RPMI7951 (cell line): ENCODE results near the gene HS3ST3B1. TPM values are rescaled to one million over a fixed set of nuclear protein-coding genes. Genes with fewer than 3 reads are reported as not detected.
A peak's percentile ranks its signal among the peaks of the same experiment; 100 is the strongest.

Experiments
- DNase-seq: peaks from one replicate; pipeline ENCODE4 v3.0.0-alpha.2; 2012; ENCODE audit warnings: low read depth
- total RNA-seq: library from RNA; depleted of rRNA; stranded (reverse); fragments of >200 nt; shearing (Covaris generic); gene quantifications from 2 replicates; pipeline ENCODE4 v1.2.3, GENCODE V29; 2014

HS3ST3B1 gene
- total RNA-seq, 1 experiment from 2014 or later: 1.2 TPM

- no peak for DNase-seq
Observed at GRCh38 chr17:14303343-14304221, 2.7 kb downstream of the HS3ST3B1 start.

DNA sequence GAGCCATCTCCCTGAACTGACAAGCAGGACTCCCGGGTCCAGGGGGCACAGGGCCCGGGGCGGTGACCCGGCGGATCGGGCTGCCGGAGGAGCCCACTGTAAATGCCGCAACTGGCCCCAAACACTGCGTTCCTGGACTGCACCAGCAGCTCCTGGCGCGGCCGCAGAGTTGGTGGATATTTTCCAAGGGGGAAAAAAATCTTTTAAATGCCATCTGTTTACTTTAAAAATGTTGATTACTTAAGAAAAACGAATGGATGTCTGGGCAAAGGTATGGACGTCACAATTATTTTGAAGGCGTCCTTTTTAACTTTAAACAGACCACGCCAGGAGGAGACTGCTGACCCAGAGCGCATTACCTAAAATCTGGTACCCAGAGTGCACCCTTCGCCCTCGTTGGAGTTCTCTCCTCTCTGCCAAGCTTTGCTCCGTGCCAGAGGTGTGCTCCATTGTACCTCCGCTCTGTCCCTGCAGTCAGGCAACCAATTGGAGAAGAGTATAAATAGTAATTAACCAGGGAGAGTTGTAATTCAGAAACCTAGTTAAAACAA, 3.4 kb downstream of the HS3ST3B1 start:
- no peak for DNase-seq

DNA sequence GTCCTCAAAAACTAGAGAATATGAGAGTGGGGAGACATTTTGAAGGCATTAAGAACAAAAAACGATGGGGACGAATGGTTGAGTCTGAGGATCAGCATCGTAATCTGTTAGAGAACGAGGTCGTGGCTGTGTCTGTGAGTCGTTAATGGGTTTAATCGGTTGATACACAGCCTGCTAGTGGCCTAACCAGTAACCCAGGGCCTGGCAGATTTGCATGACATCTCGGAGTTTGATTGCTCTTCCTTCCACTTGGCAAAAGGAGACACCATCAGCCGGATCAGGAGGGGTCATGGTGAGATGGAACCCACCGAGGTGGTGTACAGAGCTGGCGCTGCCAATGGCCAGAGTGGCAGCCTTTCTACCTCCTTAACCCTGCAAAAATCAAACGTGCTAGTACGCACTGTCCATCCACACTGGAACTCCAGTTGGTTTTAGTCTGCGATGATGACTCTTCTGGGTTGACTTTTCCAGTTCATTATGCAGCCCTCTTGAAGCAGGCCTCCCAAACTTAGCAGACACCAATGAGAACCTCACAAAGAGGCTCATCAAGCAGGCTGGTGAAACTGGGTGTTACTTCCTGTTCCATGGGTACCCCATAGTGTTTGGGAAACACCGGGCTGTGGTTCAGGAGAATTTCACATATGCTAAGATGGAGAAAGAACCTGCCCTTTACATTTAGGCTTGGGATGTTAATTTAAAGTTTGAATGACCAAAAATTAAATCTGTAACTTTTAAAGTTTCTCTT, 4.1 kb downstream of the HS3ST3B1 start:
- no peak for DNase-seq

DNA sequence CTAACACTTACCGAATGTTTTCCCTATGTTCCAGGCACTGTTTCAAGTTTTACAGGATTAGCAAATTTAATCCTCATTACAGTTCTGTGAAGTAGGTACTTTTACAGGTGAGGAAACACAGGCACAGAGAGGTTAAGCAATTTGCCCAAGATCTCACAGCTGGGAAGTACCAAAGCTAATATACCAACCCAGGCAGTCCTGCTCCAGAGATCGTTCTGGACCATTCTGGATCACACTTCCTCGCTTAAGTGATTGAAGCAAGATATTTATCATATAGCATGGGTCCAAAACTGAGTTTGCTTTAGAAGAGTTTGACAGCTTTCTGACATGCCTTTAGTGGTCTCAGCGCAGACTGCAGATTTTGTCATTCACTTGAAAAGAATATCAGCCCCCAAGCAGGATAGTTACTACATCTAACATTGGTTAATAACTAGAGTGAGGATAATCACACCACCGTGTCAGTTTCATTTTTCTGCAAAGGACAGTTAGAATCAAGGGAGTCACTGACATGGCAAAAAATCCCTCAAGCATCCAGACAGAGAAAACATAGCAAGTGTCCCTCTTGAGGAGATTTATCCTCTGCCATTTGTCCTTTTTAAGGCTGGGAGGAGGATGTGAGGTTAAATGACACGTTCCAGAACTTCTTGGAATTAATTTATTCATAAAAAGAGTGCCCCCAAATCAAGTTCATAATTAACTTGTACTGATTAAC, 5.1 kb downstream of the HS3ST3B1 start:
- DNase-seq: no peak

- DNase-seq: no peak
Observed at GRCh38 chr17:14306596-14306995, 5.7 kb downstream of the HS3ST3B1 start.

DNA sequence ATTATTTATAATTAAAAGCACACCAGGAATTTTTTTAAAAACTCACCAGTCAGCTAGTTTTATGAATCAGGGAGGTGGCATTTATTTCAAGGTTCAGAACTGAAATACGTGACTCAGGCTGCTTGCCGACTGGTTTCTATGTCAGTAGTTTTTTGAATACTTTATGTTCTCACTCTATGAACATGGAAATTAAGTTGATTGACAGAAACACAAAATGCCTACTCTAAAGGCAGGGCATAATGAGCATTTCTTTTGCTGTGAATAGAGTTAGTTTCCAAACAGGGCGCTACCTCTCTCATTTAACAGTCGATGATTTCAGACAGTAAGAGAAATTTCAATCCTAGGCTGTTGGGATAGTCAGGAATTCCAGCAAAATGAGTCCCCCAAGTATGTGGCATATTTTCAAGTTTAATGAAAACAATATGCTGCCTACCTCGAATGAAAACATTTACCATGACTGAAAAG, 6.7 kb downstream of the HS3ST3B1 start:
- peak; percentile 45 for DNase-seq

- DNase-seq: no peak
Observed at GRCh38 chr17:14308636-14308964, 7.7 kb downstream of the HS3ST3B1 start.

GRCh38 chr17:14308965-14309879, 8.3 kb downstream of the HS3ST3B1 start:
- DNase-seq: peak; percentile 75

GRCh38 chr17:14310101-14310500, 9.2 kb downstream of the HS3ST3B1 start:
- no peak for DNase-seq

GRCh38 chr17:14310605-14311004, 9.7 kb downstream of the HS3ST3B1 start:
- peak; percentile 36 for DNase-seq

GRCh38 chr17:14311186-14311705, 10.4 kb downstream of the HS3ST3B1 start:
- DNase-seq: no peak

- no peak for DNase-seq
Observed at GRCh38 chr17:14311981-14312380, 11.1 kb downstream of the HS3ST3B1 start.

GRCh38 chr17:14312522-14312921, 11.6 kb downstream of the HS3ST3B1 start:
- DNase-seq: no peak

GRCh38 chr17:14316126-14316832, 15.4 kb downstream of the HS3ST3B1 start:
- no peak for DNase-seq

DNA sequence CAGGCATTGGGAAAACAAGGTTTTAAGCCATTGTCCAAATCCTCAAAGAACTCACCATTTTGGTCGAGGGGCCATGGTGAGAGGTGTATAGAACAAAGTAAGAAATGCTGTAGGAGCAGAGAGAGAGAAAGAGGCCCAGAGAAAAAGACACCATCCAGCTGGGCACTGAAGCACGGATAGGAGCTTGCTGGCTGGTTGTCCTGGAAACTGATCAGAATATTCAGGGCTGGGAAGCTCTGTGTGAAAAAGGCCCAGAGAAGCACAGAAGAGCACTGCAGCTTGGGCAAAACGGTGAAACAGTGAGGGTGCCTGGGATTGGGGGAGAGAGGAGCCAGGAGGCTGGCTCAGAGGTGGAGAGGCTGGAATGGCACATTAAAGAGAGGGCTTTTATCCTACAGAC, 16.5 kb downstream of the HS3ST3B1 start:
- DNase-seq: no peak

- DNase-seq: no peak
Observed at GRCh38 chr17:14318109-14318917, 17.4 kb downstream of the HS3ST3B1 start.

- DNase-seq: no peak
Observed at GRCh38 chr17:14318918-14319205, 18.0 kb downstream of the HS3ST3B1 start.

GRCh38 chr17:14320098-14320497, 19.2 kb downstream of the HS3ST3B1 start:
- no peak for DNase-seq

DNA sequence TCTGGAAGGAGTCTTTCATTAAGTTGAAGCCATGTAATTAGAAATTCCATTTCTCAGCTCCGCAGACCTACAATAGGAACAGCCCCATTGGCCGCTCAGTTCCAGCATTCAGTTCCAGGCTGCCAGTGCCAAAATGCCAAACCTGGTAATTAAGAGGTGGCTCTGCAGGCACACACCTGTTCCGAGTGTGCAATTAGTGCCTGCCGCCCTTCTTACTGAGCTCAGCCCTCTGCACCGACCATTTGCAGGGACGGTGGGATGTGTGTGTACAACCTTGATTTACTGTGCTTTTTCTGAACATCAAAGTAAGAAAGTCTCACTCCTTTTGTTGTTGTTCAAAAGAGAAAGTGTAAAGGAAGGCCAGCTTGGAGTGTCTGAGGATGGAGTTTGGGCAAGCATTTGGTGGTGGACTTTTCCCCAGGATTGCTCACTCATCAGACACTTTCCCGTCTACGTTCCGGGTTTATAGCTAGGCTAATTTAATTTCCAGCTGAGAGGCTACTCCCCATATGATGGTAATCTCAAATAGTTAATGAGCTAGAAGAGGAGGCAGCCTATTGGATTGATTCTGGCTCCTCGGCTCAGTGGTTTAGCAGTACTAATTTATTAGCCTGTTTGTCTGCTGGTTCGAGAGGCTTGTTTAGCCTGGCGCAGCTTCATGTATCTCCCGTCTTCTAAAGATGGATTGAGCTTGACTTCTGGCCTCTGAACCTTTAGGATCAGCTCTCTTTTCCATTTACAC, 20.0 kb downstream of the HS3ST3B1 start:
- no peak for DNase-seq
